Measurements from ENCODE around the gene CERS6.

The CERS6 gene

DNA sequence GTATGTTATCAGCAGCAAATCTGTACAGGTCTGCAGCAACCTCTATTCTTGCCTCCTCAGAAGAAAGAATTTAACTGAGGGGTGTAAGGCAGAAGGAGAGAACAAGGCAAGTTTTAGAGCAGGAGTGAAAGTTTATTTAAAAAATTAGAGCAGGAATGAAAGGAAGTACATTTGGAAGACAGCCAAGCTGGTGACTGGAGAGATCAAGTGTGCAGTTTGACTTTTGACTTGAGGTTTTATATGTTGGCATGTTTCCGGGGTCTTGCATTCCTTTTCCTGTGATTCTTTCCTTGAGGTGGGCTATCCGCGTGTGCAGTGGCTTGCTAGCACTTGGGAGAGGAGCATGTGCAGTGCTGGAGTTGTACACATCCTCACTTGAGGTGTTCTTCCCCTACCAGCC is 16.5 kb upstream of the CERS6 start:
- no peak overlapping the region for H3K4me3 ChIP-seq (ENCODE audit: control insufficient read depth, low read depth, low read length)
- DNase-seq (ENCODE audit: low read depth): no peak
- no peak for TF ChIP-seq CTCF (IDR thresholded peaks at IDR 0.05; ENCODE audit: control insufficient read depth, insufficient read depth, low read depth, low read length, missing control alignments)

DNA sequence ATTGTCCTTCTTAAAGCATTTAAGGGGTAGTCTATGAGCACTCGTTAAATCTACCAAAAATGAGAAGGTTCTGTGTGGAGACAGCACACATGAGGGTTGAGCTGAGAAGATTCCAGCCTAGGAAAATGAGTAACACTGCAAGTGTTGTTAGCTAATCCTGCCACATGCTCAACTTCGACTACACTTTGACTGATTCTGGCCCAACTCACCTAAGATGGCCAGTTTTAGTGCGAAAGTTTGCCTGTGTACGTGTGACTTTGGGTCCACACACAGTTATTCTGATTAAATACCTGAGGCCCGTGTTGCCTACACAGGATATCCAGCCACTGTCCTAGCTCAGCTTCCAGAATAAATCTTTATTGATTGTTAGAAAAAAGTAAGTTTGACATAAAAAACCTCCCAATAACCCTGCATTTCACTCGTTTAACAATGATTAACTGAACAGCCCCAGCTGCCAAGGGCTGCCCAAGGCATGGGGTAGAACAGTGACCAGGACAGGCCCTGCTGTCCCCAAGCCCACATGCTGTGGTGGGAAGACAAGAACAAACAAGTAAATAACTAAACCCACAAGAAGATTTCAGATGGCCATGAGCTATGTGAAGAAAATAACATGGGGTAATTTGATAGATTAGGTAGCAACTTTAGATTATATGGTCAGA is 14.7 kb upstream of the CERS6 start:
- TF ChIP-seq CTCF (IDR thresholded peaks at IDR 0.05; ENCODE audit: control insufficient read depth, insufficient read depth, low read depth, low read length, missing control alignments): no peak
- DNase-seq (ENCODE audit: low read depth): no peak

GRCh38 chr2:168443818-168444217 is 12.3 kb upstream of the CERS6 start:
- DNase-seq (ENCODE audit: low read depth): no peak
- TF ChIP-seq CTCF (IDR thresholded peaks at IDR 0.05; ENCODE audit: control insufficient read depth, insufficient read depth, low read depth, low read length, missing control alignments): no peak
- no peak overlapping the region for H3K4me3 ChIP-seq (ENCODE audit: control insufficient read depth, low read depth, low read length)

More for the DNA sequence above, 14.7 kb upstream of the CERS6 start:
- H3K4me3 ChIP-seq (ENCODE audit: control insufficient read depth, low read depth, low read length): no peak overlapping the region

DNA sequence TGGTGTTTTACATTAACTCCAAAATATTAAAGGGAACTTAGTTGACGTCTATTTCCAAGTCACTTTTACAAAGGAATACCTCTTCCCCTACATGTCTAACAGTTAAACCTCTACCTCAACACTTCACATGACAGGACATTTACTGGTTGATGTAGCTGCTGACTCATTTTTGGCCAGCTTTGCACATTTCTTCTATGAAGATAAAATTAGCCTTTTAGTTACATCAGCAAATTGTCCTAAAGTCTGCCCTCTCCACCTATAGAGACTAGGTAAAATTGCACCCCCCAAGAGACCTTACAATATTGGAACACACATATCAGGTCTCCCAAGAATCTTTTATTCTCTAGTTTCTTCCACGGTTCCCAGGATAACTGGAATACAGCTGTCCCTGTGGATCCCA is 10.1 kb upstream of the CERS6 start:
- no peak for DNase-seq (ENCODE audit: low read depth)
- no peak overlapping the region for H3K4me3 ChIP-seq (ENCODE audit: control insufficient read depth, low read depth, low read length)
- no peak for TF ChIP-seq CTCF (IDR thresholded peaks at IDR 0.05; ENCODE audit: control insufficient read depth, insufficient read depth, low read depth, low read length, missing control alignments)

GRCh38 chr2:168448980-168449379 is 7.1 kb upstream of the CERS6 start:
- TF ChIP-seq CTCF (IDR thresholded peaks at IDR 0.05; ENCODE audit: control insufficient read depth, insufficient read depth, low read depth, low read length, missing control alignments): no peak
- H3K4me3 ChIP-seq (ENCODE audit: control insufficient read depth, low read depth, low read length): no peak overlapping the region

DNA sequence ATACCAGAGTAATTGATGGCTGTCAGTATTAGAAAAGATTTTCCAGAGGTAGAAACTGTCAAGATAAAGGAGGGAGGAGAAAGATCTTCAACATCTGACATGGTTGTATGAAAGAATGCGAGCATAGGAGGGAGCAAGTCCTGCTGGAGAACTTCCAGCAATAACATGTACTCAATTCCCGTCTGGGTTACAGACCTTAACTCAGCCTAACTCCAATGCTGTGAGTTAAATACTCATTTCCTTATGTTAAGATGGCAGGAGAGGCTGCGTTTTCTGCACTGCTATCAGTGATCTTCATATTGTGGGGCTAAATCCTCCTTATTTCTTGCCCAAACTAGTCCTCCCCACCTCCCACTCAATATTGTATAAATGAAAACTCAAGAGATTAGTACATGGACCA is 6.7 kb upstream of the CERS6 start:
- H3K4me3 ChIP-seq (ENCODE audit: control insufficient read depth, low read depth, low read length): no peak overlapping the region
- no peak for DNase-seq (ENCODE audit: low read depth)
- TF ChIP-seq CTCF (IDR thresholded peaks at IDR 0.05; ENCODE audit: control insufficient read depth, insufficient read depth, low read depth, low read length, missing control alignments): no peak

More at GRCh38 chr2:168448980-168449379, 7.1 kb upstream of the CERS6 start:
- DNase-seq (ENCODE audit: low read depth): no peak
